Activated T-helper 1 cell treated with anti-CD3 and anti-CD28 coated beads, Interleukin-2, amount 50 U/mL, for 16 hours (primary cell): ENCODE data around the gene URB2.

Source experiments
- DNase-seq, 2 donors: peaks; one replicate each; pipeline ENCODE4 v3.0.0-alpha.2; 2020; ENCODE audit warnings: low read depth in 1 of 2, low spot score in 1 of 2

Gene URB2

DNA sequence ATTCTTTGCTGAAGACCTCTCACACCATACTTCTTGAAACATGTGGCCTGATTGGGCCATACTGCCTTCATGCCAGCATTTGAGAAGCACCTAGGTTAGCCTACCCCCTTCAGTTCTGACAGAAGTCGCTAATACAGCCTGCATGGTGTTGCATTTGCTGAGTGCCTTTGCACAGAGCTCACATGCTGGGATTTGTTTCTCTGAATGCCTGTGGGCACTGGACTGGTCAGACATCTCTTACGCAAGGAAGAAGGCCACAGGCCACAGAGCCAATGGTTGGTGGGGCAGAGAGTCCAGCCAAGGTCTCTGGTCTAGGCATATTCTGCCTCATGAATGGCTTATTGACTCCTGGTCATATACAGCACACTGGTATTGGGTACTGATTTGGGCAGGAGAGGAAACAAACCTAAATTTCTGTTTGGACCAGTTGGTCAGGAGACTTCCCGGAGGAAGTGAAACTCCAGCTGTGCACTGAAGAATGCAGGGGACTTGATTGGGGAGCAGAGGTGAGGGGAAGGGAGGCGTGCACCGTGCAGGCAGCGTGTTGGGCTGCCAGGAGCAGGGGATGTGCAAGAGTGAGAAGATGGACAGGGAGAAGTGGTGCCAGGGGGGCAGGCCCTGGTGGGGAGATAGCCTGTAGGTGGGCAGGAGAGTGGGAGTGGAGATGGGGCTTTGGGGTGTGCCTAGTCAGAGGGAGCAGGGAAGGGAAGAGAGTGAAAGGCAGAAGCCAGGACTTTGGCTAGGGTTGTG is 18.1 kb downstream of the URB2 start:
- DNase-seq: no peak

GRCh38 chr1:229645324-229645993 is 19.4 kb downstream of the URB2 start:
- no peak for DNase-seq

- DNase-seq: no peak
Observed at GRCh38 chr1:229648406-229648805, 22.4 kb downstream of the URB2 start.

GRCh38 chr1:229650045-229650444 is 24.0 kb downstream of the URB2 start:
- no peak for DNase-seq

DNA sequence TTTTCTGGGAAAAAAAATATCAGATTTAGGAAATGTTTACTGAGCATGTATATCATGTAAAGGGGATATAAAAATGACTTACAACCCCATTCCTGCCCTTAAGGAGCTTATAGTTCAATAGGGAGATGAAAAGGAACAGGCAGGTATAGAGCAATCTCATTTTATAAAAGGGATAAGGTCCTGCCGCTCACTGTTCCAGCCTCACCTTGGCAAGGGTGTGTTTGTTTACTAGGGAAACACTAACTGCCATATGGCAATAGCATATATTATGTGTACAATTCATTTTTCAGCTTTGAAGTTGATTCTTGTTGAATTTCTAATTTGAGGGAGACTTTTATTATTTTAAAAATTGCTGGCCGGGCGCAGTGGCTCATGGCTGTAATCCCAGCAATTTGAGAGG is 25.5 kb downstream of the URB2 start:
- DNase-seq: no peak

- DNase-seq: no peak
Observed at GRCh38 chr1:229653420-229653819, 27.4 kb downstream of the URB2 start.

DNA sequence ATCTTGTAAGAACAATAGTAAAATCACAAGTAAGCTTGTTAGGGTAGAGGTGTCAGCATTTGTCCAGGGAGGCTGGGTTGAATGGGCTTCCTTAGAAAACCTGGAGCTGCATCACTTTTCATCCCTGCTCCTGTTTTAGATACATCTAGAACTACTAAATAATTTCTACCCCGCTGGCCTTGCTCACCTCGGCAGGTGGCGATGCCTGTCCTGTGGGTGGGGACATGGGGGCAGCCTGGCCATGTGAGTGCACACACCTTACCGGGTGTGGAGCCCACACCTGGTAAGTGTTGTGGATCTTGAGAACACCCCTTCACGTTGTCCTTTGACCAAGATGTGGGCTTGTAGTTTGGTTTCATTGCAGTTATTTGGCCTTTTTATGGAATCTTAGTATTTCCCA is 29.7 kb downstream of the URB2 start:
- DNase-seq: no peak

DNA sequence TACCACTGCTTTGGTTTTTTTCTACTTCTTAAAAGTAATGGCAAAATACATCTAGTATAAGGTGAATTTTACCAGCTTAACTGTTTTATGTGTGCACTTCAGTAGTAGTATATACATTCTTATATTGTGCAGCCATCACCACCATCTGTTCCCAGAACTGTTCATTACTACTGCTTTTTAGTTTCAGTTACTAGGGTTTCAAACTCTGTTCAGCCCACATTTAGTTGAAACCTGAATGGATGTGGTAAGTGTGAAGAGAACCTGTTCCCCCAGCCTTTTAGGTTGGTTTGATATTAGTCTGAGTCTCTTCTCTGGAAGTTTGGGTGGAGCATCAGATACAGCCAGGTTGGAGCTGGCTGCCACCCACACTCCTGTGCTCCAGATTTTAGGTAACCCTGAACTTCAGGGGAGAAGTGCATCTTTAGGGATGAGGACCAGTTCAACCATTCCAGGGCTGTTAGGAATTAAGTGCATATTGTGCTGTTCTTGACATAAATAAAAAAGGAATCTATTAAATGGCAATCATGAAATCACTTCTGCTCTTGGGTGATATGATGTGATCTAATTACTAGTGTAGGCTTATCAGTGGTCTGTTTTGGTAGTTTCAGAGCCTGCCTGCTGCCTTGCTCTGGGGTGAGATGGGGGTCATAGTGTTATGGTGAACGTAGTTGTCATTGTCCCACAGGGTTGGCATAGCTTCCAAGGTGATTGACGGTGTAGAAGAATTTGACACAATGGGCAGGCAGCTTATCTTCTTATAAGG is 32.1 kb downstream of the URB2 start:
- DNase-seq: no peak

- DNase-seq: peak; percentile 46 to 61
Observed at GRCh38 chr1:229661022-229661877, 35.2 kb downstream of the URB2 start.

DNA sequence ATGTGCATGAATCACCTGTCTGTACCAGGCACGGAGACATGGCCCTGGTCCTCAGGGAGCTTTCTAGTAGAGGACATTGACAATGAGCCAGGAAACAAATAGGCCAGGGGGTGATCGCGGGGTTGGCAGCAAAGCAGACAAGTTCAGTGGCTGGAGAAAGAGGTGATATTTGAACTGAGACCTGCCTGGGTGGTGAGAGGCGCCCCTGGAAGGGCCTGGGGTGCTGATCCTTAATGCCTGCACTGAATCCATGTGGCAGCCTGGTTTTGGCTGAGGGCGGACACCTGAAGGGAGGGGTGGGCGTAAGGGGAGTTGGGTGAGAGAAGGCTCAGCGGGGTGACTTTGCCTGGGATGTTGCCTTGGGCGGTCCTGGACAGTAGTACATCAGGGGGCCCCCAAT is 35.9 kb downstream of the URB2 start:
- DNase-seq: no peak

DNA sequence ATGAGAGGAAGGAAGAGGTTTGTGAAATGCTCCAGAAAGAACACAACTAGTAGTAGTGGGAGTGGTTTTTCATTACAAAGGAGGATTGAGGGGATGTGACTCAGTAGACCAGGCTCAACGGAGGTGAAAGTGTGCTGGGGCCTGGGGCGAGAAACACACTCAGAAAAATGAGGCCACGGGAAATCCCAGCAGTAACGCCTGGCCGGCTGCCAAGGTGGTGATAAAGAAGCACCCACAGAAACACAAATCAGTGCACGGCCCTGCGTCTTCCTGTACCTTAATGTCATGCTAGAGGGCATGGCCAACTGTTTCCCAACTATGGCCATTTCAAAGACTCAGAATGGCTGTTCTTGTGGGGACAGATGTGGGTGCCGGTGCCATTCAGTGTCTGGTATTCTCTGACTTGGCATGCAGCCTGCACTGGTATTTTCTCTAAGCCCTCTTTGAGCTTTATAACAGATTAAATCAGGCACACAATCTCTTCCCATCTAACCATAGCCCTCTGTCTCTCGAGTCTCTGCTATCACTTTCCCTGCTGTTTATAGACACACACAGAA is 38.2 kb downstream of the URB2 start:
- peak; percentile 48 to 57 for DNase-seq

DNA sequence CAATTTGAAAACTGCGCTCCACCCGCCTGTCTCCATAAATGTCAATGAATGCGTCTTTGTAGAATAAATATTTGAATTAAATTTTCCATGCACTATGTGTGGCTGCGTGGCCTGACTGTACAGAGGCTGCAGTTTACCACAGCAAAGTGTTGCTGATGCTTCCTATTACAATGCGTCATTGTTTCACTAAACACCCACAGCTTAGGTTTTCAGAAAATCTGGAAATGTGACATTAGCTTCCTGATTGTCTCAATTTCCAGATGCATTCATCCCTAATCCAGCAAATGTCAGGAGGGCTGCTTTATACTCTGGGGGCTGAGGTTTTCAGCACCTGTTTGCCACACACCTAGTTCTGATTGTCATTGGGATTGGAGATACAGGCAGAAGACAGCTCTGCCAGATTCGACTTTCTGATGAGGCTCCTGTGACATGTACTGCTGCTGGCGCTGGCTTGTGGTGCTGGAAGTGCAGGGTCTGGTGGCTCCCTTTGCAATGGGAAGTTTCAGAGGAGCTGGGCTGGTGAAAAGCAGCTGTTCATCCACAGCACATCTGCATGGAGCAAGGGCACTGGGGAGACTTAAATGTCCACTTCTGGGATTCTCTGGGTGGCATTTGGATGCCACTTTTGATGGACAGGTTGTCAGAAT is 40.0 kb downstream of the URB2 start:
- no peak for DNase-seq

- DNase-seq: no peak
Observed at GRCh38 chr1:229666585-229666984, 40.5 kb downstream of the URB2 start.

DNA sequence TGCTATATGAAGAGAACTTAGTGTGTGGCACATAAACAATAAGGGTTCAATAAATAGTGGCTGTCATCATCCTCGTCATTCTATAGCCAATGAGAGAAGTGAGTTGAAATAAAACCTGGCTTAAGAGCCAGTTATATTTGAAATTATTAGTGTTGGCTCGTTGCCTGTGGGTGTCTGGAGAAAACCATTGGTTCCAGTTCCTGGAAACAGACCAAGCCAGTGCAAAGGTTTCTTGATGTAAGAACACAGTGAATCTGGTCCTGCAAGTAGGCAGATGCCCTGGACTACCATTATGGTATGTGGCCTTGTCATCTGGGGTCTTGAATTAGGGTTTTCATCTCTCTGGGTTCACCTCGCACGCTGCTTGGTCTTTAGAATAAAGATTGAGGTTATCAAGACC is 43.3 kb downstream of the URB2 start:
- DNase-seq: no peak

DNA sequence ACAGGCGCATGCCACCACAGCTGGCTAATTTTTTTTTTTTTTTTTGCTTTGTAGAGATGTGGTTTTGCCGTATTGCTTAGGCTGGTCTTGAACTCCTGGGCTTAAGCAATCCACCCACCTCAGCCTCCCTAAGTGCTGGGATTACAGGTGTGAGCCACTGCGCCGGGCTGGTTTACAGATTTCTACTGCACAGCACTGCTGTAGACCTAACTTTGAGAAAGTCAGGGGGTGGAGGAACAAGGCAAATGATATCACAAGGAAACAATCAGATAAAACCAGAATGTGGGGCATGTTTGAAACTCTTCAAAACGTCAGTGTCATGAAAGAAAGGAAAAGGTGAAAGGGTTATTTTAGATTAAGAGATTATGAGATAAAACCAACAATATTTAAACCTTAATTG is 45.3 kb downstream of the URB2 start:
- DNase-seq: no peak

DNA sequence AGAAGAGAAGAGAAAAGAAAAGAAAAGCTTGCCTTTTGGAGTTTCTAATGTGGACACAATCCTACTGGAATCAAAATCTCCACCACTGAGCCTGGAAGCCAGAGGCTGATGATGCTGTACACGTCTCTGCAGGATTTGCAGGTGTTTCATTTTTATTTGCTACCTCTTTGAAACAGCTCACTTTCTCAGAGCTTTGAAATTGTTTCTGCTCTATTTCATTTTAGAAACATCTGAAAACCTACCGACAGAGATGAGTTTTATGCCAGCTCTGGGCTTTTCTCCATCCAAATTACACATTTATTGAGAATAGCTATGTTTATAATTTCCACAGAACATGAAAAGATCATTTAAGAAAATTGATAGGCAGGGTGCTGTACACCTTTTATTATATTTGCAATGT is 46.2 kb downstream of the URB2 start:
- no peak for DNase-seq

DNA sequence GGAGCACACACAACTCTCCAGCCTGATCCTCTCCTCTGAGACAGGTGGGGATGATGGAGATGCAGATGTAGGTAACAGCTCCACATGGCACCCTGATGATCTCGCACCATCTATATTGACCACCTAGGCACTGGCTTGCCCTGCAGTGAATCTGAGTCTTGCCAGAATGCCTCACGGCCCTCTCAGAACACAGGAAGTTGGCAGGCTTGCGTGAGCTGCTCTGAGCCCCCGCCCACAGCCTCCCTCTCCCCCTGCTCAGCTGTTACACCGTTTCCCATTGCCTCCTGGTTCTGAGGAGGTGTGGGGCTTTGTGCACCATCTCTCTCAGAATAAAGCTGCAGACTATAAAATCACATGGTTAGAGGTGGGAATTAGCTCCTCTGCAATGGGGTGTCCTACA is 48.0 kb downstream of the URB2 start:
- DNase-seq: no peak

GRCh38 chr1:229675396-229675795 is 49.3 kb downstream of the URB2 start:
- no peak for DNase-seq

DNA sequence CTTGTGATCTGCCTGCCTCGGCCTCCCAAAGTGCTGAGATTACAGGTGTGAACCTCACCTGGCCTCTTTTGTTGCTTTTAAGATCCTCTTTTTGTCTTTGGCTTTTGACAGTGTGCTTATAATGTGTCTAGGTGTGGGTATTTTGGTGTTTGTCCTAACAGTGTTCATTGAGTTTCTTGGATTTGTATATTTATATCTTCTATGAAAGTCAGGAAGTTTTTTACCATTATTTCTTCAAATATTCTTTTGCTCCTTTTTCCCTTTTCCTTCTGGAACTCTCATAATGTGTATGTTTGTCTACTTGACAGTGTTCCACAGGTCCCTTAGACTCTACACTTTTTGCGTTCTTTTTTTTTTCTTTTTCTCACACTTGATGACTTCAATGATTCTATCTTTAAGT is 59.1 kb downstream of the URB2 start:
- DNase-seq: no peak

GRCh38 chr1:229689273-229689672 is 63.2 kb downstream of the URB2 start:
- no peak for DNase-seq
